Testis (tissue), 2 donors: ENCODE results near the gene SLC27A2.

Experiments
- POLR2A ChIP-seq: fragments of 450-650 bp; IDR thresholded peaks from one replicate; pipeline ENCODE4 v1.6.1; 2017; ENCODE audit warnings: antibody characterized with exemption, mild to moderate bottlenecking, moderate library complexity
- TF ChIP-seq, protein P1 (sequence below), 3 experiments: fragments of 450-650 bp in 2 of 3; fragments of 200-600 bp in 1 of 3; sonication (generic) in 1 of 3; IDR thresholded peaks; one replicate each; pipeline ENCODE4 v1.5.1; 2016 to 2019; ENCODE audit warnings: antibody characterized with exemption in 3 of 3, mild to moderate bottlenecking in 2 of 3, moderate library complexity in 1 of 3

DNA sequence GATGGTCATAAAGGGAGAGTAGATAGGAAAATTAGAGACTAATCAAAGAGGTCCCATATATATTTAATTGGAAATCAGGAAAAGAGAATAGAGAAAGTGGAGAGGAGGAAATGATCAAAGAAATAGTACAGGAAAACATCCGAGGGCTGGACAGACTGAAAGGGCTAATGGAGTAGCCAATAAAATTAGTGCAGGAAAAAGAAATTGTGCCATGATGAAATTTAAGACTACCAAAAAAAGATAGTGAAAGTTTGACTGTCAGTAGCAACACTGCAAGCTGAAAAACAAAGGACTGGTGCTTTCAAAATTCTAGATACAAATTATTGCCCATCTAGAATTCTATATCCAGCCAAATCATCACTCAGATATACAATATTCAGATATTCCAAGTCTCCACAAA lies 36.3 kb downstream of the SLC27A2 start:
- TF ChIP-seq, protein P1, sequence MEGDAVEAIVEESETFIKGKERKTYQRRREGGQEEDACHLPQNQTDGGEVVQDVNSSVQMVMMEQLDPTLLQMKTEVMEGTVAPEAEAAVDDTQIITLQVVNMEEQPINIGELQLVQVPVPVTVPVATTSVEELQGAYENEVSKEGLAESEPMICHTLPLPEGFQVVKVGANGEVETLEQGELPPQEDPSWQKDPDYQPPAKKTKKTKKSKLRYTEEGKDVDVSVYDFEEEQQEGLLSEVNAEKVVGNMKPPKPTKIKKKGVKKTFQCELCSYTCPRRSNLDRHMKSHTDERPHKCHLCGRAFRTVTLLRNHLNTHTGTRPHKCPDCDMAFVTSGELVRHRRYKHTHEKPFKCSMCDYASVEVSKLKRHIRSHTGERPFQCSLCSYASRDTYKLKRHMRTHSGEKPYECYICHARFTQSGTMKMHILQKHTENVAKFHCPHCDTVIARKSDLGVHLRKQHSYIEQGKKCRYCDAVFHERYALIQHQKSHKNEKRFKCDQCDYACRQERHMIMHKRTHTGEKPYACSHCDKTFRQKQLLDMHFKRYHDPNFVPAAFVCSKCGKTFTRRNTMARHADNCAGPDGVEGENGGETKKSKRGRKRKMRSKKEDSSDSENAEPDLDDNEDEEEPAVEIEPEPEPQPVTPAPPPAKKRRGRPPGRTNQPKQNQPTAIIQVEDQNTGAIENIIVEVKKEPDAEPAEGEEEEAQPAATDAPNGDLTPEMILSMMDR (IDR thresholded peaks at IDR 0.05) = no peak
- no peak for TF ChIP-seq POLR2A
